ENCODE measurements around the gene TMOD1. TPM values are rescaled to one million over a fixed set of nuclear protein-coding genes. Genes with fewer than 3 reads are reported as not detected.
A peak's percentile ranks its signal among the peaks of the same experiment; 100 is the strongest.

The TMOD1 gene
- total and polyA plus RNA-seq, 9 of the 15 experiments (the other 6 are each of a cell fraction or from before 2014, with no cell fraction given): 7.1 to 41.2 (median 14.2) TPM

GRCh38 chr9:97502984-97503861 is 1.8 kb downstream of the TMOD1 start (continued):
- TF ChIP-seq FOXO4 (CRISPR knock-in tag; IDR thresholded peaks at IDR 0.05) (no peak), ETS1 (conservative IDR thresholded peaks at IDR 0.05; ENCODE audit: control insufficient read depth, low read depth, low read length) (no peak), TBP (optimal IDR thresholded peaks at IDR 0.05; ENCODE audit: low read depth, low read length) (peak; percentile 82), ZNF347 (CRISPR knock-in tag; IDR thresholded peaks at IDR 0.05; ENCODE audit: low read depth) (no peak), ETV5 (CRISPR knock-in tag; IDR thresholded peaks at IDR 0.05; ENCODE audit: low read depth) (peak; percentile 37; the same call in 1 of the 2 replicates), ZNF311 (CRISPR knock-in tag; IDR thresholded peaks at IDR 0.05) (no peak), TGIF2 (CRISPR knock-in tag; IDR thresholded peaks at IDR 0.05) (no peak), ZNF224 (CRISPR knock-in tag; IDR thresholded peaks at IDR 0.05) (no peak), NFRKB (IDR thresholded peaks at IDR 0.05; ENCODE audit: low read depth) (peak; percentile 59; the same call in 1 of the 2 replicates), KLF16 (IDR thresholded peaks at IDR 0.05) (peak; percentile 86), ZNF121 (CRISPR knock-in tag; conservative IDR thresholded peaks at IDR 0.05) (no peak), ZFX (CRISPR knock-in tag; IDR thresholded peaks at IDR 0.05) (peak; percentile 35; the same call in 1 of the 2 replicates), C11orf30 (IDR thresholded peaks at IDR 0.05; ENCODE audit: low read depth) (peak; percentile 99)
- TF ChIP-seq, protein P1, sequence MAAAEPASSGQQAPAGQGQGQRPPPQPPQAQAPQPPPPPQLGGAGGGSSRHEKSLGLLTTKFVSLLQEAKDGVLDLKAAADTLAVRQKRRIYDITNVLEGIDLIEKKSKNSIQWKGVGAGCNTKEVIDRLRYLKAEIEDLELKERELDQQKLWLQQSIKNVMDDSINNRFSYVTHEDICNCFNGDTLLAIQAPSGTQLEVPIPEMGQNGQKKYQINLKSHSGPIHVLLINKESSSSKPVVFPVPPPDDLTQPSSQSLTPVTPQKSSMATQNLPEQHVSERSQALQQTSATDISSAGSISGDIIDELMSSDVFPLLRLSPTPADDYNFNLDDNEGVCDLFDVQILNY (CRISPR knock-in tag; IDR thresholded peaks at IDR 0.05): no peak
- TF ChIP-seq, protein P2, sequence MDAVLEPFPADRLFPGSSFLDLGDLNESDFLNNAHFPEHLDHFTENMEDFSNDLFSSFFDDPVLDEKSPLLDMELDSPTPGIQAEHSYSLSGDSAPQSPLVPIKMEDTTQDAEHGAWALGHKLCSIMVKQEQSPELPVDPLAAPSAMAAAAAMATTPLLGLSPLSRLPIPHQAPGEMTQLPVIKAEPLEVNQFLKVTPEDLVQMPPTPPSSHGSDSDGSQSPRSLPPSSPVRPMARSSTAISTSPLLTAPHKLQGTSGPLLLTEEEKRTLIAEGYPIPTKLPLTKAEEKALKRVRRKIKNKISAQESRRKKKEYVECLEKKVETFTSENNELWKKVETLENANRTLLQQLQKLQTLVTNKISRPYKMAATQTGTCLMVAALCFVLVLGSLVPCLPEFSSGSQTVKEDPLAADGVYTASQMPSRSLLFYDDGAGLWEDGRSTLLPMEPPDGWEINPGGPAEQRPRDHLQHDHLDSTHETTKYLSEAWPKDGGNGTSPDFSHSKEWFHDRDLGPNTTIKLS (IDR thresholded peaks at IDR 0.05; ENCODE audit: borderline replicate concordance, low read depth): no peak
- TF ChIP-seq, protein P3, sequence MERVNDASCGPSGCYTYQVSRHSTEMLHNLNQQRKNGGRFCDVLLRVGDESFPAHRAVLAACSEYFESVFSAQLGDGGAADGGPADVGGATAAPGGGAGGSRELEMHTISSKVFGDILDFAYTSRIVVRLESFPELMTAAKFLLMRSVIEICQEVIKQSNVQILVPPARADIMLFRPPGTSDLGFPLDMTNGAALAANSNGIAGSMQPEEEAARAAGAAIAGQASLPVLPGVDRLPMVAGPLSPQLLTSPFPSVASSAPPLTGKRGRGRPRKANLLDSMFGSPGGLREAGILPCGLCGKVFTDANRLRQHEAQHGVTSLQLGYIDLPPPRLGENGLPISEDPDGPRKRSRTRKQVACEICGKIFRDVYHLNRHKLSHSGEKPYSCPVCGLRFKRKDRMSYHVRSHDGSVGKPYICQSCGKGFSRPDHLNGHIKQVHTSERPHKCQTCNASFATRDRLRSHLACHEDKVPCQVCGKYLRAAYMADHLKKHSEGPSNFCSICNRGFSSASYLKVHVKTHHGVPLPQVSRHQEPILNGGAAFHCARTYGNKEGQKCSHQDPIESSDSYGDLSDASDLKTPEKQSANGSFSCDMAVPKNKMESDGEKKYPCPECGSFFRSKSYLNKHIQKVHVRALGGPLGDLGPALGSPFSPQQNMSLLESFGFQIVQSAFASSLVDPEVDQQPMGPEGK (CRISPR knock-in tag; IDR thresholded peaks at IDR 0.05; ENCODE audit: borderline replicate concordance): no peak
- TF ChIP-seq, protein P4, sequence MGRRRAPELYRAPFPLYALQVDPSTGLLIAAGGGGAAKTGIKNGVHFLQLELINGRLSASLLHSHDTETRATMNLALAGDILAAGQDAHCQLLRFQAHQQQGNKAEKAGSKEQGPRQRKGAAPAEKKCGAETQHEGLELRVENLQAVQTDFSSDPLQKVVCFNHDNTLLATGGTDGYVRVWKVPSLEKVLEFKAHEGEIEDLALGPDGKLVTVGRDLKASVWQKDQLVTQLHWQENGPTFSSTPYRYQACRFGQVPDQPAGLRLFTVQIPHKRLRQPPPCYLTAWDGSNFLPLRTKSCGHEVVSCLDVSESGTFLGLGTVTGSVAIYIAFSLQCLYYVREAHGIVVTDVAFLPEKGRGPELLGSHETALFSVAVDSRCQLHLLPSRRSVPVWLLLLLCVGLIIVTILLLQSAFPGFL (CRISPR knock-in tag; IDR thresholded peaks at IDR 0.05): no peak

All from K562 (cell line).